Glomerular endothelial cell (primary cell): ENCODE data around the gene GPR150. TPM values are rescaled to one million over a fixed set of nuclear protein-coding genes. Genes with fewer than 3 reads are reported as not detected.

ENCODE experiments used
- DNase-seq: peaks from one replicate; pipeline ENCODE4 v3.0.0-alpha.2; 2011; ENCODE audit warnings: low read depth, low spot score; ENCODE audit errors: extremely low read depth
- total RNA-seq: library from RNA; depleted of rRNA; stranded (reverse); fragments of >200 nt; gene quantifications from 2 replicates; pipeline ENCODE4 v1.2.3, GENCODE V29; 2015

Gene GPR150
- total RNA-seq, 1 donor from 2014 or later, result 0.82 TPM

DNA sequence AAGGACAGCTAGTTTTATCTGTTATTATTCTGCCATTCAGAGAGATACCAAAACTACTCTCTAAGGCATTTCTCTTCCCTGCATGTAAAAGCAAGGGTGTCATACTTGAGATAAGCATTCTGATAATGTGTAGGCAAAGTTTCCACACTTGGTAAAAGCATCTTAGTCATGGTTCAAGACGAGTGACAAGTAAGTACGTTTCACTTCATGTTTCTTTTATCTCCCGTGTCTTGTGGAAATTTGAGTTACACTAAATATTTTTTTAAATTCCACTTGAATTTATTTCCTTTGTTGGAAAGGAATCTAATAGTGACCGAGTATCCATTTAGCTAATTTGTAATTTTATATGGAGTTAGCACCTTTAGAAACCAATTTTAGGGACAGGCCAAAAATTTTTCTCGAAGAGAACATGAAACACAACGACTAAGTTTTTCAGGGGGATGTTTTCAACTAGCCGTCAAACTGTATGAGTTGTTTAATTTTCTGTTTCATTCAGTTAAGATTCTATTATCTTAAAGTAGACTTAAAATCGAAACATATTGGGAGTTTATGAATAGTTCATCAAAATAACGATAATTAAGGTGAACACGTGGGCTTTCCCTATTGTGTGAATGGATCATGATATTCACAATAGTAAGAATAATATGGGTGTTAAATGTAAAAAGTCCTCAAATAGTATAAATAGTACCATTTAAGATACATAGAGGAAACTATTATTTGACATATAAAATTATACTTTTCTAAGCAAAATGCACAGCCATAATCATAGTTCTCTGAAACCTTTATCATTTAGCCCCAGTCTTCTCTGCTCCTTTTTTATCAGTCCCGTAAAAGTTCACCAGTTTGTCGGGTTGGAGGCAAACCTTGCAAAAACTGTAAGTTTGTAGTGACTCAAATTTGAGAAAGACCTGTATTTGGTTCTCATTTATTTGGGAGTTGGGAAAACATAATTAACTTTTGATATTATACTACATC lies 28.3 kb downstream of the GPR150 start:
- no peak for DNase-seq

DNA sequence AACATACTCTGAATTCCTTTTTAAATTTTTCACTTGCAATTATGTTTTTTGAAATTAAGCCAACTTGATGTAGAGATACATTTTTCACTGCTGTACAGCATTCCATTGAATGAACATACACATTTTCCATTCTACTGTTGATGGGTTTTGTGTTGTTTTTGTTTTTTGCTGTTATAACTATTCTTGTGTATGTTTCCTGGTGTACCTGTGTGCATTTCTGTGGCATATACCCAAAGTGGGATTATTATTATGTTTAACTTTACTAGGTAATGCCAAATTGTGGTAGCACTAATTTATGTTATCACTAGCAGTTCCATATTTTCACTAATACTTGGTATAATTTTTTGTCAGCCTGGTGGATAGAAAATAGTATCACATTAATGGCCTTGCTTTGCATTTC lies 29.4 kb downstream of the GPR150 start:
- no peak for DNase-seq

DNA sequence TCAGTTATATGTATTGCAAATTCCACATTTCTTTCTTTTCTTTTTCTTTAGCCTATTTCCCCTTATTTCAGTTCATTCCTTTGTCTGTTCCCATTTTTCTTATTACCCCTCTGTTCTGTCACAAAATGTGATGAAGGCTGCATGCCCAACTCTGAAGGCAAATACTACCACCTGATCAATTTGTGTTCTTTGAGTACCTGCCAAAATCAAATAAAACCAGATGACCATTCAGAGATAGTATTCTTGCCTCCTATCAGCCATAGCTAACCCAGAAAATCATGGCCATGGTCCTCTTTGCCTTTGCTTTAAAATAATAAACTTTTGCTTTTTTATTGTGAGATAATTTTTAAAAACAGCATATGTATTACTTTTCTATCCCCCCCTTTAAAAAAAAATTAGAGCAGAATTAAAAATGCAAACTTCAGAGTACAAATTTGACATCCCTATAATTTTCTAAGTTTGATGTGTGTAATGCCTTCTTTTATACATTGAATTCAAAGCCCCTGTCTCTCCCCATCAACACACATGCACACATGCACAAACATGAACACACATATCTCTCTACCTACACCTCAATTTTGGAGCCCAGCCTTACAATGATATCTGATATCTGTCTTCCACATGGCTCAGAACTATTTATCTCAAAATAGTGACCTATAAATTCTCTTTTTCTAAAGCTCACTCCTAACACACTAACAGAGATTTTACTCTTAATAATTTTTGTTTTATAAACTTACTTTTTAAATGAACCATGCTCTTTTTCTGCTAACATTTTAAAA lies 30.1 kb downstream of the GPR150 start:
- DNase-seq, result no peak

DNA sequence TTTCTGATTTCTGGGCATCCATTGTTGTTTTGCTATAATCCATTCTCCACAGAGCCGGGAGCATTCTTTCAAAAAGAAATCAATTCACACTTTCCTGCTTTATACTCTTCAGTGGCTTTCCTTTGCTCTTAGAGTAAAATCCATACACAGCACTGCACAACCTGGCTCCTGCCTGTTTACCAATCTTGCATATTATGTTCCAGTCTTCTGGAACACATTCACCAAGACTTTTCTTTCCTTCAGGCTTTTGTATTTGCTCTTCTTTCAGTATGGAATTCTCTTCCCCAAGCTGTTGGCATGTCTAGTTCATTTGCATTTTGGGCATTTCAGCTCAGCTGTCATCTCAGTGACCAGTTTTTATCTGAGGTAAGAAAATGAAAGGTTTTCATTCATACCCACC lies 33.0 kb downstream of the GPR150 start:
- DNase-seq, result no peak

DNA sequence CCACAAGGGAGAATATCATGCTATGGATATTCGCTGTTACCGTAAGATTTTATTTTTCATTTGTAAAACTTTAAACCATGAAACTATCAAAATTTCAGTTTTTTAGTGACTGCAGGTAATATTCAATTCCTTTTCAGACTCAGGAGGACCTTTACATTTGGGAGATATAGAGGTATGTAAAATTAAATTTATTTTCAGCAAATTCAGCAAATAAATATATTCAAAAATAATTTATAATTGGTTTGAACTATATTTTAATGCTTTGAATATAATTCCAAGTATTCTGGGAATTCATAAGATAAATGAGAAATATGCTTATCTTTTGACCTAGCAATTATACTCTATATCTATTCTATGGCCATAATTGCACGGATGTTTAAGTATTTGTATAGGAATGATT lies 34.3 kb downstream of the GPR150 start:
- DNase-seq, result no peak

DNA sequence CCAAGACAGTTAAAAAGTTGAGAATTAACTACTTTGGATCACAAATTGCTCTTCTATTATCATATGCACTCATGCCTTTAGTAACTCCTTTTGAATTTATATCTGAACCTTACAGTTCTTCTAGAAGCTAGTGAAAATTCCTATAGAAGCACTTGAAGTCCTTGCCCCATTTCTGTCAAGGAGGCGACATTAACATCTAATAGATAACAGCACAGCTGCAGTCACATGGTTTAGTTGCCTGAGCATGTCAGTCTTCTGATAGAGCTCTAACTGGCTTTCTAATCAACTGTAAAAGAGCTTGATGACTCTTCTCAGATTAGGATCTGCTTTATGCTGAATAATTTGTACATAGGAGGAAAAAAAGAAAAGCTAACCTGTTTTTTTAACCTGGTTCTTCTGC lies 35.7 kb downstream of the GPR150 start:
- no peak for DNase-seq

DNA sequence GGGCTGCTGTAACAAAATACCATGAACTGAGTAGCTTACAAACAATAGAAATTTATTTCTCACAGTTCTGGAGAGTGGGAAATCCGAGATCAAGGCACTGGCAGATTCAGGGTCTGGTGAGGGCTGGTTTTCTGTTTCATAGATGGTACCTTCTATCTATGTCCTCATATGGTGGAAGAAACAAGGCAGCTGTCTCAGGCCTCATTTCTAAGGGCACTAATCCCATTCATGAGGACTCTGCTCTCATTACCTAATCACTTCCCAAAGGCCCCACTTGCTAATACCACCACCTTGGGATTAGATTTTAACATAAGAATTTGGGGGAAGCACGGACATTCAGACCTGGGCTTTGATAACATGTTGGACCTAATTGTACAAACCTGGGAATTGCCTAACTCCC lies 40.2 kb downstream of the GPR150 start:
- no peak for DNase-seq

DNA sequence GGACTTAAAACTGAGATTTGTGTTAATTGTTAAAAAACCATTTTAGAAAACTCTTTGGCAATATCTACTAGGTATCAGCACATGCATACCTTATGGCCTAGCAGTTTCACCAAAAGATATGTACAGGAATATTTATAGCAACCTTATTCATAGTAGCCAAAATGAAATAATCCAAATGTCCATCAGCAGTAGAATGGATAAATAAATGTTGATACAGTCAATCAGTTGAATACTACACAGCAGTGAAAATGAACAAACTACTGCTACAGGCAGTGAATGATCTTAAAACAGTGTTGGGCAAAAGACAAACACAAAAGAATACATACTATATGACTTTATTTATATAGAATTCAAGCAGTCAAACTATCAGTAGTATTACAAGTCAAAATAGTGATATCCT lies 43.1 kb downstream of the GPR150 start:
- DNase-seq, result no peak

DNA sequence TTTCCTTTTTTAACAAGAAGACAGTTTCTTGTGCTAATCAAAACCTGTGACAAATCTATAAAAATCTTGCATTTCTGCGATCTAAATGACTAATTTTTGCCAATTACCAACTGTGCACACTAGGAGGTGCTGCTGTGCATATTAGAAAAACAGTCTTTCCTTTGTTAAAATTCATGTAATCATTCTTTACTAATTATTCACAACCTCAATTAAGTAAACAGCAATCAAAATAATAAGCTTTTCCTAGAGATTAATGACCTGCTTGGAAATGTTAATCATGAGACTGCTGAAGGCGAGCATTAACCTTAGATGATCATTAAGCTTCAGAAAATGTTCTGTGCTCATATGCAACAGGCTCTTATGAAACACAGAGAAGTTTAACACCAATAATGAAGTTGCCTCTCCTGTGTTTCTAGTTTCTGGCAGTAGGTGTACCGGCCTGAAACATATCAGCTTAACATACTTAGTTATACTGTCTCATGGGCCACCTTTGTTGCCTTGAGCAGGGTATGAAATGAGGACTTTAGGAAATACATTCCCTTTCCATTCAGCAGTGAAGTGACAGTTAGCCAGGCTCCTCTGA lies 44.4 kb downstream of the GPR150 start:
- peak; percentile 36 for DNase-seq

DNA sequence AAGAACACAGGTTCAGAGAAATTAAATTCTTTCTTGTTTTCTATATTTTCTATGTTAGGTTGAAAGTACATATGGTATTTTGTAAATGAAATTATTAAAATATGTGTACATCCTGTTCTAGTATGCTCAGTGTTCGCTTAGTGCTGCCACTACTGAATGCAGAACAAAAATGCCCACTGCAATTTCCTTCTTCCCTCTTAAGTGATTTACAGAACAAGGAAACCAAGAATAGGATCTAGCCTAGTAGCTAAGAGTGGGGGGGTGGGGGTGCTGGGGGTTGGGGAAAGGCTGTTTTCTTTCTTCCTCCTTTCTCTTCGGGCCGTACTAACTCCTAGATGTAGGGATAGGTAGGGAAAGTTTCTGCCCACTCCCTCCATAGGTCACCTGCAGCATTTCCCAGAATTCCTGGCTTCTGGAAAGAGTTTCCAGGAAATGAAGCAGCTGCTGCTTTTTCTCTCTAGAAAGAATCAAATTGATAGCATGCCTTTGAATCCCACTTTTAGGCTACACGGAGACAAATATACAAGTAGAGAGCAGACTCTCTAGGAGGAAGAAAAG lies 47.3 kb downstream of the GPR150 start:
- no peak for DNase-seq

DNA sequence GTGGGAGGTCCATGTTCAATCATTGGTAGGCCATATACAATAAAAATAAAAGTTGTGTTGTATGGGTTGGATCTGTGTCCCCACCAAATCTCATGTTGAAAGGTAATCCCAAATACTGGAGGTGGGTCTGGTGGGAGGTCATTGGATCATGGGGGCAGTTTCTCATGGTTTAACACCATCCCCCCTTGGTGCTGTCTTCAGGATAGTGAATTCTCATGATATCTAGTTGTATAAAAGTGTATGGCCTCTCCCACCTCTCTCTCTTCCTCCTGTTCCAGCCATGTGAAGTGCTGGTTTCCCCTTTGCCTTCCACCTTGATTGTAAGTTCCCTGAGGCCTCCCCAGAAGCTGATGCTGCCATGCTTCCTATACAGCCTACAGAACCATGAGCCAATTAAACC lies 47.8 kb downstream of the GPR150 start:
- DNase-seq, result no peak

DNA sequence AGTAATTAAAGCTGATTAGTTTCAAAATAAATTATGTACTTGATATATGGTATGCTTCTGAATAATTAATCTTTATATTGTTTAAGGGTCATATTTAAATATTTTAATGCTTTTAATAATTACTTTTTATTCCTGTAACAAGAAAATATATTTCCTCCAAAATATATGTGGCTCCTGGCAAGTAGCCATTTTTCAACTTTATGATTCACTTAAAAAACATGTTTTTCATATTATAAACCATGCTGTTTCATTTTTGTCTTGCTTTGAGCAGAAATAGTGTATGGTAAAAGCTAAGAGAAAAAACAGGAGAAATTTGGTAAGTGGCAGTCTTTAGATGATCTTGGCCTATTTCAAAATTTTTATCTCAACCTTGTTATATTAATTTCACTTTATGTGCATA lies 48.3 kb downstream of the GPR150 start:
- no peak for DNase-seq

DNA sequence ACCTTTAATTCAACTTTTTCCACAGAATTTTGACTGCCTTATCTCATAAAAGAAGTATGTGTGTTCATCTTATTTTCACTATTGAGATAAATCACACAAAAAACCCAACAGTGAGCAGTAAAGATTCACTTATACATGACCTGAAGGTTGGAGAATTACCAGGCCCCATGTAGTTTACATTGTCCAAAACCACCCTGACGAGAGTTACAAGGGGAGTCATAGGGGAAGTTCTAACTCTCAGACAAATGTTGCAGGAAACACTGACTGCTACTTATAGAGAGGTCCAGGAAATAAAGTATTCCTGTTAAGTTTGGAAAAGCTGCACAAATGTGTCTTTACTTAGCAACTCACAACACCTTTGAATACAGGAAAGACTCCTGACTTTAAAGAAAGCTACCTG lies 48.8 kb downstream of the GPR150 start:
- DNase-seq, result peak; percentile 41

DNA sequence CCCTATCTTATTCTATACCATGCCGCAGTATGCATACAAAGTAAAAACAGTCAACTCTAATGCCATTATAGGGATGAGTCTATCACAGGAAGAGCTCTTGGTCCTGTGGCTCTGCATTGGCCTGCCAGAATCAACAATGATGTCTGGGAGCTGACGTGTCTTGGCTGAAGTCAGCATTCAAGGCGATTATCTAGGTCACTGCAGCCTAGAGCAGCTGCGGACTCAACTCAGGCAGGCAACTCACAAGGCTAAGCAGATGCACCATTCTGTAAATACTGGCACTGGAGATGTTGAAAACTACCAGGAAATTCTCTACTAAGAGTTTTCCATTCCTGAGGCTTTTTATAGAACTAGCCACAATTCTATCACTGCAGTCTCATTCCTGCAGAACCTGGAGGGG lies 49.7 kb downstream of the GPR150 start:
- DNase-seq, result peak; percentile 47

DNA sequence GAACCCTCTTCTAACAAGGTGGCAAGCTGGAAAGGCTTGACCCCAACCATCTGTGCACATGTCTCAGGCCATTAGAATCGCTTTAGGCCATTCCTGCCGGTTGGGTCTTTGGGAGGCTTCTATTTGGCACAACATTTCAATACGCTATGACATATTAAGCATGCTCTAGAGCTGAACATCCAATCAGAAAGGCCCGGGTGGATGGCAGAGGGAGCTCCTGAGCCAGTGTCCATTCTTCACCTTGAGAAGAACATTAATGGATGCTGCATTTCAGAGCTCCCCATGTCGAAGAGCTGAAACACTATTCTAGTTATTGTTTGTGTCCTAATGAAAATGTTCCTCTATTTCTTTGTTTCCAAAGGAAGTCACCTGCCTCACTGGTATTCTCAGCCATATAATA lies 50.1 kb downstream of the GPR150 start:
- no peak for DNase-seq

DNA sequence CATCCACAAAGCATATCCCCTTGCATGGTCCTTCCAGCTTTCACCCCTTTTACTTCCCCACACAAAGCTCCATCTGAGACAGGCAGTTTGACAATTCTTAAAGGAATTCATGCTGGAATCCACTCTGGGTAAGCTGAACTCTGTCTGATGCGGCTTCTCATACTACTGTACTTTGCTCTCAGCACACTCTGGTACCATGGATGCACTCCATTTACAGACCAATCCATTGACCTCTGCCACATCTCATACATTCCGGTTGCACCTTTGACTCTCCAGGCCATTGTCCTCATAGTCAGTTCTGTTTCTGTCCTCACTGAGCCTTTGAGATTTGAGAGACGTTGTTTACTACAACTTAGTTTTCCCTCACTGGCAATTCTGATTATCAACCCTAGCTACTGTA lies 50.7 kb downstream of the GPR150 start:
- DNase-seq, result no peak

Other genes starting within 250 kb of the GPR150 start
- 0.47 and 0.97 TPM in 2 replicates for gene FAM81B, start 228.7 kb upstream of the GPR150 start, total RNA-seq
- gene SKIC3, start 65.1 kb upstream of the GPR150 start, total RNA-seq, result 78.6 and 79.1 TPM in 2 replicates
- gene ARSK, start 65.0 kb upstream of the GPR150 start, total RNA-seq, result 7.5 and 11.9 TPM in 2 replicates
- 0.29 and 2.9 TPM in 2 replicates for gene RFESD, start 26.7 kb downstream of the GPR150 start, total RNA-seq
- gene SPATA9, start 62.9 kb downstream of the GPR150 start, total RNA-seq, result not detected in 2 replicates
- 43.9 and 47.1 TPM in 2 replicates for gene RHOBTB3, start 111.2 kb downstream of the GPR150 start, total RNA-seq
- gene GLRX, start 202.6 kb downstream of the GPR150 start, total RNA-seq, result 36.3 and 64.0 TPM in 2 replicates